A549 (cell line): ENCODE data around the gene IL17REL. TPM values are rescaled to one million over a fixed set of nuclear protein-coding genes. Genes with fewer than 3 reads are reported as not detected.

Experiments
- BCL3 ChIP-seq: fragments of >200 bp; sonication (Bioruptor Twin); formaldehyde crosslinking; IDR thresholded peaks from 3 replicates; pipeline ENCODE4 v1.6.1; 2016
- BHLHE40 ChIP-seq: IDR thresholded peaks from 2 replicates; pipeline ENCODE4 v1.6.1; 2012; ENCODE audit warnings: low read depth, low read length, inconsistent platforms
- CBX2 ChIP-seq: fragments of 200-600 bp; sonication (generic); IDR thresholded peaks from 2 replicates; pipeline ENCODE4 v1.6.1; 2016; ENCODE audit warnings: low read depth, mild to moderate bottlenecking, borderline replicate concordance
- CEBPB ChIP-seq, 2 experiments: fragments of >200 bp in 1 of 2; sonication (Bioruptor Twin) in 1 of 2; formaldehyde crosslinking in 1 of 2; IDR thresholded peaks; 2 replicates each; pipeline ENCODE4 v1.6.1; 2012 to 2016
- CHD2 ChIP-seq: fragments of 150-350 bp; IDR thresholded peaks from 2 replicates; pipeline ENCODE4 v1.6.1; 2014; ENCODE audit warnings: low read length; ENCODE audit not compliant: partially characterized antibody
- CHD4 ChIP-seq: fragments of 200-600 bp; sonication (generic); IDR thresholded peaks from 2 replicates; pipeline ENCODE4 v1.6.1; 2016; ENCODE audit warnings: antibody characterized with exemption, mild to moderate bottlenecking, borderline replicate concordance
- CTCF ChIP-seq: fragments of >200 bp; sonication (Bioruptor Twin); formaldehyde crosslinking; IDR thresholded peaks from 3 replicates; pipeline ENCODE4 v1.5.1; 2016
- EHMT2 ChIP-seq: fragments of 200-600 bp; sonication (generic); IDR thresholded peaks from 2 replicates; pipeline ENCODE4 v1.6.1; 2016; ENCODE audit warnings: antibody characterized with exemption, low read depth, mild to moderate bottlenecking, moderate library complexity
- EP300 ChIP-seq, 2 experiments: fragments of >200 bp; sonication (Bioruptor Twin); formaldehyde crosslinking; IDR thresholded peaks; 2 replicates in 1 of 2; 3 replicates in 1 of 2; pipeline ENCODE4 v1.6.1; 2016 to 2017
- FOSB ChIP-seq: fragments of 250-450 bp; sonication (Bioruptor Pico); IDR thresholded peaks from 2 replicates; pipeline ENCODE4 v1.5.0; 2020; ENCODE audit warnings: mild to moderate bottlenecking, moderate library complexity
- FOSL2 ChIP-seq, 2 experiments: fragments of 450-650 bp in 1 of 2; fragments of >200 bp in 1 of 2; sonication (Bioruptor Twin) in 1 of 2; formaldehyde crosslinking; IDR thresholded peaks; 2 replicates each; pipeline versions ENCODE4 v1.5.0 to v1.6.1; 2016 to 2020; ENCODE audit warnings: mild to moderate bottlenecking in 1 of 2, moderate library complexity in 1 of 2
- GATA3 ChIP-seq: IDR thresholded peaks from 2 replicates; pipeline ENCODE4 v1.6.1; 2012; ENCODE audit warnings: borderline replicate concordance
- HDAC2 ChIP-seq: fragments of 200-600 bp; sonication (generic); IDR thresholded peaks from 2 replicates; pipeline ENCODE4 v1.6.1; 2016
- HES2 ChIP-seq: fragments of >200 bp; sonication (Bioruptor Twin); formaldehyde crosslinking; IDR thresholded peaks from 2 replicates; pipeline ENCODE4 v1.6.1; 2016
- HEYL ChIP-seq: fragments of 250-450 bp; sonication (Bioruptor Pico); IDR thresholded peaks from 2 replicates; pipeline ENCODE4 v1.8.0; 2021; ENCODE audit warnings: mild to moderate bottlenecking, moderate library complexity
- HMGXB4 ChIP-seq: fragments of 250-450 bp; sonication (Bioruptor Pico); IDR thresholded peaks from 2 replicates; pipeline ENCODE4 v1.5.0; 2021; ENCODE audit warnings: mild to moderate bottlenecking, moderate library complexity, borderline replicate concordance
- HOXA7 ChIP-seq: fragments of 250-450 bp; sonication (Bioruptor Pico); IDR thresholded peaks from 2 replicates; pipeline ENCODE4 v1.5.0; 2020; ENCODE audit warnings: mild to moderate bottlenecking, moderate library complexity
- HOXB5 ChIP-seq: fragments of 250-450 bp; sonication (Bioruptor Pico); IDR thresholded peaks from 2 replicates; pipeline ENCODE4 v1.5.0; 2020; ENCODE audit warnings: mild to moderate bottlenecking, moderate library complexity
- JUN ChIP-seq, 2 experiments: fragments of >200 bp; sonication (Bioruptor Twin); formaldehyde crosslinking; IDR thresholded peaks; 2 replicates in 1 of 2; 3 replicates in 1 of 2; pipeline ENCODE4 v1.6.1; 2016 to 2017
- MAFK ChIP-seq: fragments of 450-650 bp; IDR thresholded peaks from 2 replicates; pipeline ENCODE4 v1.6.1; 2014; ENCODE audit not compliant: partially characterized antibody
- MAX ChIP-seq: IDR thresholded peaks from 2 replicates; pipeline ENCODE4 v1.6.1; 2012
- MAZ ChIP-seq: fragments of 150-350 bp; IDR thresholded peaks from 2 replicates; pipeline ENCODE4 v1.6.1; 2014; ENCODE audit warnings: antibody characterized with exemption, low read depth, low read length, borderline replicate concordance
- NR3C1 ChIP-seq: fragments of >200 bp; sonication (Bioruptor Twin); formaldehyde crosslinking; IDR thresholded peaks from 3 replicates; pipeline ENCODE4 v1.6.1; 2017
- PBX3 ChIP-seq: IDR thresholded peaks from 2 replicates; pipeline ENCODE4 v1.6.1; 2012
- POLR2A ChIP-seq: IDR thresholded peaks from 2 replicates; pipeline ENCODE4 v1.6.1; 2012; ENCODE audit warnings: mild to moderate bottlenecking, low read length
- RARB ChIP-seq: fragments of 250-450 bp; sonication (Bioruptor Pico); IDR thresholded peaks from 2 replicates; pipeline ENCODE4 v1.8.0; 2021; ENCODE audit warnings: mild to moderate bottlenecking, moderate library complexity
- RCOR1 ChIP-seq: fragments of 150-350 bp; IDR thresholded peaks from 2 replicates; pipeline ENCODE4 v1.6.1; 2014; ENCODE audit warnings: antibody characterized with exemption, low read length, low read depth
- REST ChIP-seq: fragments of 200-600 bp; sonication (generic); IDR thresholded peaks from 2 replicates; pipeline ENCODE4 v1.6.1; 2016; ENCODE audit warnings: antibody characterized with exemption, mild to moderate bottlenecking, moderate library complexity
- SMC3 ChIP-seq: fragments of >200 bp; sonication (Bioruptor Twin); formaldehyde crosslinking; IDR thresholded peaks from 3 replicates; pipeline ENCODE4 v1.6.1; 2018; ENCODE audit warnings: inconsistent platforms
- SREBF2 ChIP-seq: fragments of 450-650 bp; IDR thresholded peaks from 2 replicates; pipeline ENCODE4 v1.6.1; 2014; ENCODE audit warnings: mild to moderate bottlenecking, moderate library complexity
- ZC3H11A ChIP-seq: fragments of 450-650 bp; IDR thresholded peaks from 2 replicates; pipeline ENCODE4 v1.6.1; 2014; ENCODE audit warnings: antibody characterized with exemption, mild to moderate bottlenecking
- ZFP36 ChIP-seq: fragments of 450-650 bp; IDR thresholded peaks from 2 replicates; pipeline ENCODE4 v1.6.1; 2014; ENCODE audit warnings: borderline replicate concordance; ENCODE audit not compliant: partially characterized antibody
- ZNF302 ChIP-seq: fragments of 250-450 bp; sonication (Bioruptor Pico); IDR thresholded peaks from 2 replicates; pipeline ENCODE4 v1.9.0; 2021; ENCODE audit warnings: inconsistent platforms, mild to moderate bottlenecking, moderate library complexity
- polyA plus RNA-seq, 4 experiments: library from polyadenylated mRNA; depleted of rRNA in 3 of 4; stranded (reverse); fragments of >200 nt; fragmentation: RNase III in 1 of 4; extraction: RNeasy Plus Mini Kit Qiagen cat#74134 plus additional on column Dnase treatment in 1 of 4; gene quantifications; 2 replicates in 3 of 4; 3 replicates in 1 of 4; pipeline ENCODE4 v1.2.3, GENCODE V29; 2011 to 2017

Gene IL17REL
- polyA plus RNA-seq, 2 of the 4 experiments (the other 2 are of a cell fraction): 0.06 TPM; not detected in 1

GRCh38 chr22:49960159-49961004 lies 52.2 kb downstream of the IL17REL start, which contains the start of gene PIM3 (continued):
- no peak for TF ChIP-seq EHMT2
- no peak for TF ChIP-seq HEYL
- TF ChIP-seq HMGXB4: no peak
- TF ChIP-seq CHD2: peak; percentile 36
- TF ChIP-seq JUN (IDR thresholded peaks at IDR 0.05): peak; percentile 56 to 93; a peak in 4 of 5 replicates
- TF ChIP-seq MAZ: 0 out of 2 replicates have a peak, but pooled peaks have one; percentile 59
- TF ChIP-seq HES2: no peak
- TF ChIP-seq ZFP36: no peak
- TF ChIP-seq REST: no peak
- no peak for TF ChIP-seq CBX2
- no peak for TF ChIP-seq CEBPB (IDR thresholded peaks at IDR 0.05)
- TF ChIP-seq BHLHE40: no peak
- TF ChIP-seq NR3C1: no peak
- TF ChIP-seq RCOR1: no peak
- no peak for TF ChIP-seq FOSL2 (IDR thresholded peaks at IDR 0.05)
- TF ChIP-seq FOSL2 (CRISPR knock-in tag; IDR thresholded peaks at IDR 0.05): 0 out of 2 replicates have a peak, but pooled peaks have one; percentile 3
- TF ChIP-seq MAX: peak; percentile 53
- TF ChIP-seq FOSB (CRISPR knock-in tag): no peak
- peak; percentile 76 for TF ChIP-seq PBX3
- no peak for TF ChIP-seq CTCF
- TF ChIP-seq SREBF2: no peak
- TF ChIP-seq EP300 (IDR thresholded peaks at IDR 0.05): no peak
- TF ChIP-seq POLR2A: peak; percentile 91
- TF ChIP-seq GATA3: no peak
- TF ChIP-seq ZNF302: no peak
- no peak for TF ChIP-seq CHD4
- no peak for TF ChIP-seq HDAC2
- TF ChIP-seq SMC3: no peak
- peak; percentile 76 for TF ChIP-seq BCL3
- 0 out of 2 replicates have a peak, but pooled peaks have one; percentile 30 for TF ChIP-seq HOXB5 (CRISPR knock-in tag)
- TF ChIP-seq RARB (CRISPR knock-in tag): no peak
- TF ChIP-seq HOXA7 (CRISPR knock-in tag): no peak
- no peak for TF ChIP-seq MAFK
- no peak for TF ChIP-seq ZC3H11A
